Natural killer cell treated with Interleukin-12 subunit alpha and Interleukin-12 subunit beta and Interleukin-15 and Interleukin-18, amount 100 ng/mL, for 72 hours (primary cell): ENCODE results near the gene MFSD2A. TPM values are rescaled to one million over a fixed set of nuclear protein-coding genes. Genes with fewer than 3 reads are reported as not detected.
"Not testable (repeated sequence)": the region's sequence is repeated elsewhere in the genome, so short reads cannot be mapped to it uniquely, and the experiment has no call there.

ENCODE experiments used
- ATAC-seq, 2 donors: fragments of 150-1000 bp; cut with Tn5 transposase in 1 of 2; sonication (Bioruptor Pico), chemical (Tn5 transposase) in 1 of 2; 2 replicates each; pipeline ENCODE4 v1.10.0; 2021
- DNase-seq: peaks from one replicate; pipeline ENCODE4 v3.0.0; 2022; ENCODE audit warnings: low spot score
- H3K27ac Mint-ChIP-seq, 2 donors: 1 replicate in 1 of 2; 2 replicates in 1 of 2; pipeline ENCODE4 v1.8.0; 2022; ENCODE audit warnings: mixed read lengths in 2 of 2, mild to moderate bottlenecking in 1 of 2, moderate library complexity in 1 of 2
- H3K27me3 Mint-ChIP-seq, 2 donors: 1 replicate in 1 of 2; 2 replicates in 1 of 2; pipeline ENCODE4 v1.8.0; 2022; ENCODE audit warnings: mixed read lengths in 2 of 2
- H3K36me3 Mint-ChIP-seq: one replicate; pipeline ENCODE4 v1.8.0; 2022; ENCODE audit warnings: mixed read lengths
- H3K4me1 Mint-ChIP-seq, 2 donors: 1 replicate in 1 of 2; 2 replicates in 1 of 2; pipeline ENCODE4 v1.8.0; 2022; ENCODE audit warnings: low read depth in 2 of 2, mixed read lengths in 2 of 2, mild to moderate bottlenecking in 1 of 2
- H3K4me3 Mint-ChIP-seq: one replicate; pipeline ENCODE4 v1.8.0; 2022; ENCODE audit warnings: mixed read lengths
- H3K9me3 Mint-ChIP-seq: 2 replicates; pipeline ENCODE4 v1.8.0; 2022; ENCODE audit warnings: mixed read lengths
- total RNA-seq, 2 donors: library from RNA; stranded (reverse); gene quantifications; one replicate each; pipeline ENCODE4 v1.2.3, GENCODE V29; 2022

Gene MFSD2A
- total RNA-seq, 2 donors from 2014 or later: 41.4 to 62.7 TPM

DNA sequence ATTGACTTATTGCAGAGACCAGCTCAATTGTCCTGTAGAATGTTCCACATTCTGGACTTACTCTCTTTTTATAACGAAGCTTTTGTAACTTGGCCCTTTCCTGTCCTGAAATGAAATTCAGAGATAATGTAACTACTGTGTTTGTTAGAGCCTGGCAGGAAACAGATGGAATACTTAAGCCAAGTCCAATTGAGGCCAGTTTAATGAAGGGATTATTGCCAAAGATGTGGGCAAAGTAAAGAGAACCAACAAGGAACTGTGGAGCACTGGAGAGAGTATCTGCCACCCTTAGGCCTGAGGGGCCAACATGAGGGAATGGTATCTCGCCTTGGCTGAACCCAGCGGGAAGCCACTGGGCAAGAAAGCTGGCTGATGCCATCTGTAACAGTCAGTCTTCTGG lies 32.9 kb downstream of the MFSD2A start:
- DNase-seq: no peak
- H3K36me3 Mint-ChIP-seq: no peaks in the 10 kb centered on the region
- no peak overlapping the region for H3K27ac Mint-ChIP-seq
- no peaks in the 10 kb centered on the region for H3K9me3 Mint-ChIP-seq
- H3K4me3 Mint-ChIP-seq: no peak overlapping the region
- H3K4me1 Mint-ChIP-seq: no peaks in the 10 kb centered on the region
- H3K27me3 Mint-ChIP-seq: no peaks in the 10 kb centered on the region
- ATAC-seq: no peak

DNA sequence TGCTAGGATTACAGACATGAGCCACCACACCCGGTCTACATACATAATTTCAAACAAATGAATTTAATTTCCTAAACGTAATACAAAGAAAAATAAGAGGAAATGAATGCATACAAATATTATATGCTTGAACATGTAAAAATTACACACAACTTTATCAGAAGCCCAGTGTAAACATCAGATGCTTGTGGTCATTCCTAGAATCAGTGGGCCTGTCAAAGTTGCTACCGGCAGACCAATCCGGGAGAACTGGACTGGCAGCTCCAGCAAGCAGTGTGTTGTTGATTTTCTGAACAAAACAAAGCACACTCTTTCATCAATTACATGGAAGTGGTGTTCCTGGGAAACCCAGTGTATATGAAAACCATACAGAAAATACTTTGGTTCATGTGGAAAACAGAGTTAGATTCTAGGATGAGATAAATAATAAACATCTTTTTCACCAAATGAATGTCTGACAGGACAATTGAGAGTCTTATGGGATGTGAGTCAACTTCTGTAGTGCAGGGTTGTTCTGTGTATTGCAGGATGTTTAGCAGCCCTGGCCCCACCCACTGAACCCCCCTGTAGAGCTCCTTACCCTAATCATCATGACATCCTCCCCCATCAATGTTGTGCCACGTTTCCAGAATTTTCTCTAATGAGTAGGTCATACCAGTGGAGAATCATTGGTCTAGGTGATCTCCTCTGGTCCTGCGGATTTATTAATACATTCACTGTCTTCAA lies 33.8 kb downstream of the MFSD2A start:
- no peaks in the 10 kb centered on the region for H3K9me3 Mint-ChIP-seq
- no peaks in the 10 kb centered on the region for H3K4me1 Mint-ChIP-seq
- H3K4me3 Mint-ChIP-seq: no peak overlapping the region
- H3K36me3 Mint-ChIP-seq: no peaks in the 10 kb centered on the region
- H3K27ac Mint-ChIP-seq: no peak overlapping the region
- no peaks in the 10 kb centered on the region for H3K27me3 Mint-ChIP-seq
- DNase-seq (no peak), ATAC-seq (no peak)

DNA sequence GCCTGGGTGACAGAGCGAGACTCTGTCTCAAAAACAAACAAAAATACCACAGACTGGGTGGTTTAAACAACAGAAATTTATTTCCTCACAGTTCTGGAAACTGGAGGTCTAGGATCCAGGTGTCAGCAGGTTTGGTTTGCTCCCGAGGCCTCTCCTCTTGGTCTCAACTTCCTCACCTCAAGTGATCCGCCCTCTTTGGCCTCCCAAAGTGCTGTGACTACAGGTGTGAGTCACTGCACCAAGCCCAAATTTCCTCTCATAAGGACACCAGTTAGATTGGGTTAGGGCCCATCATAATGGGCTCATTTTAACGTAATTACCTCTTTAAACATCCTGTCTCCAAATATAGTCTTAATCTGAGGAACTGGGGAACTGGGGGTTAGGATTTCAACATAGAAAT lies 35.5 kb downstream of the MFSD2A start:
- no peak for DNase-seq
- H3K36me3 Mint-ChIP-seq: no peaks in the 10 kb centered on the region
- H3K27ac Mint-ChIP-seq: no peak overlapping the region
- no peak for ATAC-seq
- H3K9me3 Mint-ChIP-seq: no peaks in the 10 kb centered on the region
- H3K27me3 Mint-ChIP-seq: no peaks in the 10 kb centered on the region
- no peak overlapping the region for H3K4me3 Mint-ChIP-seq
- H3K4me1 Mint-ChIP-seq: peaks cover 5 to 7% of the 10 kb centered on the region in 2 donors

DNA sequence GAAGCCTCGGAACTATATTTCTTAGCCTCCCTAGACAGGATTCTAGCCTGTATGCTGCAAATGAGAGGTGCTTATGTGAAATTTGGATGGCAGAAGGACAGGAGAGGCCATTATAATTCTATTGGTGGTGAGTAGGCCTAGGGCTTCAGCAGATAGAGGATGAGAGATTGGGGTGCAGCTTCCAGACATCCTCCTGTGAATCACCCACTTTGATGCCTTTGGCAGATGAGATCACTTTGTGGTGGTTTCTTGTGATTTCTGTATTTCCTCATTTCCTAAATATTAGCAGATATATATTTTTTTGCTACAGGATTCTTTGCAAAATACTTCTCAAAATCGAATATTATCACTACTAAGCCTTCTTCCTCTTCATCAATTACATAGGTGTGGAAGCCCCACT lies 37.3 kb downstream of the MFSD2A start:
- Mint-ChIP-seq H3K4me3 (no peak overlapping the region), H3K4me1 (peaks cover 19 to 21% of the 10 kb centered on the region in 2 donors)

DNA sequence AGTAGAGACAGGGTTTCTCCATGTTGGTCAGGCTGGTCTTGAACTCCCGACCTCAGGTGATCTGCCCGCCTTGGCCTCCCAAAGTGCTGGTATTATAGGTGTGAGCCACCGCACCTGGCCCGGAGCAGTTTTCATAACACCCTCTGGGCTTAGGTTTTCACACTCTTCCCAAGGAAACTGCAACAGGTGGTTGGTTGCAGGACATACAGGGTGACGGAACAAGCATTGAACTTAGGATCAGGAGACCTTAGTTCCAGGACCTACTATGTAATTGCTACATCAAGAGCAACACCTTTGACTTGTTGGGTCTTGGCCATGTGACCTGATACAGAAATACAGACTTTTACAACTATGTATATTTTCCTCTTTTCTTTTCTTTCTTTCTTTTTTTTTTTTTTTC lies 37.9 kb downstream of the MFSD2A start:
- H3K9me3 Mint-ChIP-seq: no peaks in the 10 kb centered on the region
- no peak overlapping the region for H3K27ac Mint-ChIP-seq
- H3K4me3 Mint-ChIP-seq: no peak overlapping the region
- peaks cover 19 to 21% of the 10 kb centered on the region in 2 donors for H3K4me1 Mint-ChIP-seq
- DNase-seq (no peak), ATAC-seq (no peak)
- H3K27me3 Mint-ChIP-seq: no peaks in the 10 kb centered on the region
- no peaks in the 10 kb centered on the region for H3K36me3 Mint-ChIP-seq

More for the DNA sequence above, 37.3 kb downstream of the MFSD2A start:
- H3K27me3 Mint-ChIP-seq: no peaks in the 10 kb centered on the region
- DNase-seq (no peak), ATAC-seq (no peak)
- no peaks in the 10 kb centered on the region for H3K9me3 Mint-ChIP-seq
- no peak overlapping the region for H3K27ac Mint-ChIP-seq
- no peaks in the 10 kb centered on the region for H3K36me3 Mint-ChIP-seq

DNA sequence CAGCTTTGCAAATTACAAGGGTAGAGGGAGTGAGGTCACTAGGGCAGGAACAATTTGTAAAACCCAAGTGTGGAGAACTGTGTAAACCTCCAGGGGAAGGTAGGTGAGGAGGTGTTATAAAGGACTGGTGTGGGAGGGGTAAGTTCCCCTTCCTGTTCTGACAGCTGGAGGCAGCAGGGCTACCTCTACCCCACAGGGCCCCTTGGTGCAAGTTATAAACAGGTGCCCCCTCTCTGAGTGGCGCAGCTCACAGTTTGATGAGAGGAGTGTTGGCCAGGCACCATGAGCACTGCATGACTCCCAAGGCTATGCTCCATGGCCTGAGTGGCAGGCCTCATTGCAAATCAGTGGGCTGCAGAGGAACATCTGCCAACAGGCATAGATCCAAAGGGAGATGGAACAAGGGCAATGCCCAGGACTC lies 41.0 kb downstream of the MFSD2A start:
- no peaks in the 10 kb centered on the region for H3K9me3 Mint-ChIP-seq
- H3K27me3 Mint-ChIP-seq: no peaks in the 10 kb centered on the region
- no peaks in the 10 kb centered on the region for H3K36me3 Mint-ChIP-seq
- H3K4me3 Mint-ChIP-seq: peak overlapping the region; percentile 2
- H3K27ac Mint-ChIP-seq: peak overlapping the region in 1 of 2 donors; percentile 37
- peaks cover 19 to 21% of the 10 kb centered on the region in 2 donors for H3K4me1 Mint-ChIP-seq
- DNase-seq (no peak), ATAC-seq (peak; percentile 64 to 76)

DNA sequence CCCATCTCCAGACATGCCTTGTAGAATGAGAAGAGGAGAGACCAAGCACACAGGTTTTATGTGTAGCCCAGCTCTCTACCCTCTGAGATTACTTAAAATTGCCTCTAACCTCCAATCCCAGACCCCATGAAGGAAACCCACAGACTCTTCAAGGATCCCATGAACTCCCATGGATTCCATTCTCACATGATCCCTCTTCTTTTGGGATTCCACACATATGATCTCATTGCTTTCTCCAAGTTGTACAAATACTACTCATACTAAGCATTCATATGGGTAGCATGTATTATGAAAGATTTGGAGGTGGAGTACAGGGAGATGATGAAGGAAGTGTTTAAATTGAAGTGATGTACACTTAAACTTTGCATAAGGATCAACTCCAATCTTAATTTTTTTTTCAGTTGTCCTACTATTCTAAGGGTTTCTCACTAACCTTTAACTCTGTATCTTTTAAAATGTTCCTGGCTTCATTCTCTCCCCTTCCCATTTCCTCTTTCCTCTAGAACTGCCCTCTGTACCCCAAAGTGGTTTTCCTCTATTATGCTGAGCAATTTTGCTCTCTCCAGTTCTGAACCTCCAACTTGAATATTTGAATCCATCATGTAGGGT lies 41.6 kb downstream of the MFSD2A start:
- ATAC-seq: no peak
- H3K4me3 Mint-ChIP-seq: no peak overlapping the region
- no peak for DNase-seq
- H3K36me3 Mint-ChIP-seq: no peaks in the 10 kb centered on the region
- H3K27me3 Mint-ChIP-seq: no peaks in the 10 kb centered on the region
- H3K9me3 Mint-ChIP-seq: no peaks in the 10 kb centered on the region
- peak overlapping the region in 1 of 2 donors; percentile 37 for H3K27ac Mint-ChIP-seq
- peaks cover 19 to 22% of the 10 kb centered on the region in 2 donors for H3K4me1 Mint-ChIP-seq

DNA sequence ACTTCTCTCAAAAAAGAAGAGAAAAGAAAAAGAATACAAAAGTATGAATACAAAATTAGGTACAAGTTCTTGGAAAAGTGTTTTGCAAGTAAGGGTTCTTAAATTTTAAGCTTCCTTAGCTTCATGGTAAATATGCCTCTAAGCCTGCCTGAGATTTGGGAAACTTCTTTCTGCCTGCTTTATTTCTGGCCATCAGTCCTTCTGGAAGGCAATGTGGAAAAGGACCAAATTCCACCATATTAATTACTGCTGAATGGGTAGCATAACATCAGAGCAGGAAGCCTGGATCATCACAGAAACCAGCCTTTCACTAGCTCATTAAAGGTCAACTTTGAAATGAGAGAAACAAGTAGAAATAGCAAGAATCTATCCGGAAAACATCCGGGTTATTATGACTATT lies 46.5 kb downstream of the MFSD2A start:
- ATAC-seq (no peak), DNase-seq (no peak)
- Mint-ChIP-seq H3K4me3 (no peak overlapping the region), H3K27ac (peak overlapping the region in 1 of 2 donors; percentile 50), H3K27me3 (no peaks in the 10 kb centered on the region), H3K36me3 (no peaks in the 10 kb centered on the region), H3K4me1 (peaks cover 17 to 22% of the 10 kb centered on the region in 2 donors), H3K9me3 (peaks cover 3% of the 10 kb centered on the region)

DNA sequence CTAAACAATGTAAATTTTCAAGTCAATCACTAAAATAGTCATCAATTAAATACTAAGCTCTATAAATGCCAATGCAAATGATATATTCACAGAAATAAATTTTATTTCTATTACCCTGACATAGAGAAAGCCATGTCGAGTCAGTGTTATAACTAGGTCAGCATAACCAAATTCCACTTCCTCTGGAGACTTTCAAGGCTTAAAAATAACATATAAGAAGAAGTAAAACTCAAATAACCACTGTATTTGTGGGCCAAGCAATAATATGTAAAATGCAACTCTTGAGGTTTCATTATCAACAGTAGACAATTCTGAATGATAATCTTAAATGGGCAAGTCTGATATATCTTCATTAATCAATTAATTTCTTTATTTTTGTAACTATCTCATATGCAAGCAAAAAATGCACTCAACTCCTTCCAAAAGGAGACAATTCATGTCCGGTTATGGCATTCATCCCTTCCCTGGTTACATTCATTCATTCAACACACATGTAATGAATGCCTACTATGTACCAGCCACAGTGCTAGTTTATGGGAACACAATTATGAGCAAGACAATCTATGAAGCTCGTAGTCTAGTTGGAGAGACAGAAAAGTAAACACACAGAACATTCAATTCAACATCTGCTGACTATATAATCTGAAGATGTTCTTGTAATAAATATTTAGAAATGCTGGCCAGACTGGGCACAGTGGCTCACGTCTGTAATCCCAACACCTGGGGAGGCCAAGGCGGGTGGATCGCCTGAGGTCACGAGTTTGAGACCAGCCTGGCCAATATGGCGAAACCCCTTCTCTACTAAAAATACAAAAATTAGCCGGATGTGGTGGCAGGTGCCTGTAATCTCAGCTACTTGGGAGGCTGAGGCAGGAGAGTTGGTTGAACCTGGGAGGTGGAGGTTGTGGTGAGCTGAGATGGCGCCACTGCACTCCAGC lies 48.5 kb downstream of the MFSD2A start:
- Mint-ChIP-seq H3K4me3 (no peak overlapping the region), H3K36me3 (no peaks in the 10 kb centered on the region), H3K4me1 (peaks cover 11 to 17% of the 10 kb centered on the region in 2 donors), H3K27ac (no peak overlapping the region), H3K27me3 (no peaks in the 10 kb centered on the region), H3K9me3 (peaks cover 3% of the 10 kb centered on the region)
- ATAC-seq (no peak), DNase-seq (no peak)

DNA sequence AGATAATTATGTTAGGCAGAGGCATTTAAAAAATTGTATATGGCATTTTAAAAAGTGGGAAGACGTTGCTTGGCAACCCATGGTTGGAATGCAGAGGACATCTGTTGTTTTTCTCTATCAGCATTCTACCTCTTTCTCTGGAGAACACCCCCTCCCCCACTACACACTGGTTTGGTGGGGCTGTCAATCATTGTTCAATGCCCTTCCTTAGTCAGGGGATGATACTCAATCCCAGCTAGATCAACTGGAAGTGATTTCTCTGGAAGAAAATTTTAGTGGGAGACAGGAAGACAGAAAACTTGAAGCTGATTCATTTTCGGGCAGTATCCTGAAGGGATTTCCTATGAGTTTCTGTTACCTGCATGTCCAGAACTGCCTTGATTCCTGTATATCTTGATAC lies 49.9 kb downstream of the MFSD2A start:
- H3K27me3 Mint-ChIP-seq: no peaks in the 10 kb centered on the region
- H3K4me3 Mint-ChIP-seq: no peak overlapping the region
- H3K36me3 Mint-ChIP-seq: no peaks in the 10 kb centered on the region
- no peak for DNase-seq
- H3K4me1 Mint-ChIP-seq: peaks cover 11 to 17% of the 10 kb centered on the region in 2 donors
- no peak overlapping the region for H3K27ac Mint-ChIP-seq
- no peak for ATAC-seq
- peaks cover 3% of the 10 kb centered on the region for H3K9me3 Mint-ChIP-seq

DNA sequence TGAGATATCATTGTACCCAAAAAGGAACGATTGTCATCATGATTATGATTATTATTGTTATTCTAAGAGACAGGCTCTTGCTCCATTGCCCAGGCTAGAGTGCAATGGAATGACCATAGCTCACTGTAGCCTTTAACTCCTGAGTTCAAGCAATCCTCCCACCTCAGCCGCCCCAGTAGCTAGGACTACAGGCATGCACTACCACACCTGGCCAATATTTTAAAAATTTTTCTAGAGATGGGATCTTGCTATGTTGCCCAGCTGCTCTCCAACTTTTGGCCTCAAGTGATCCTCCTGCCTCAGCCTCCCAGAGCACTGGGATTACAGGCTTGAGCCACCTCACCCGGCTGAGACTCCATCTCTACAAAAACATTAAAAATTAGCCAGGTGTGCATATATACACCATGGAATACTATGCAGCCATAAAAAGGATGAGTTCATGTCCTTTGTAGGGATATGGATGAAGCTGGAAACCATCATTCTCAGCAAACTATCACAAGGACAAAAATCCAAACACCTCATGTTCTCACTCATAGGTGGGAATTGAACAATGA lies 52.6 kb downstream of the MFSD2A start:
- not testable (repeated sequence) for DNase-seq, H3K4me3 Mint-ChIP-seq, H3K36me3 Mint-ChIP-seq, ATAC-seq, H3K4me1 Mint-ChIP-seq, H3K27ac Mint-ChIP-seq, H3K27me3 Mint-ChIP-seq, H3K9me3 Mint-ChIP-seq

DNA sequence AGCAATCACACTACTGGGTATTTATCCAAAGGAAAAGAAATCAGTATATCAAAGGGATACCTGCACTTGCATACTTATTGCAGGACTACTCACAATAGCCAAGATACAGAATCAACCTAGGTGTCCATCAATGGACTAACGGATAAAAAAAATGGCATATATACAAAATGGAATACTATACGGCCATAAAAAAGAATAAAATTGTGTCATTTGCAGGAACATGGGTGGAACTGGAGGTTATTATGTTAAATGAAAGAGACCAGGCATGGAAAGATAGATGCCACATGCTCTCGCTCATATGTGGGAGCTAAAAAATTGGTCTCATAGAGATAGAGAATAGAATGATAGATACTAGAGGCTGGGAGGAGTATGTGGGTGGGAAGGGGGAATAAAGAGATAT lies 56.3 kb downstream of the MFSD2A start:
- ATAC-seq (no peak), DNase-seq (no peak)
- Mint-ChIP-seq H3K4me3 (no peak overlapping the region), H3K27ac (no peak overlapping the region), H3K4me1 (peaks cover 3 to 8% of the 10 kb centered on the region in 2 donors), H3K9me3 (no peaks in the 10 kb centered on the region), H3K36me3 (no peaks in the 10 kb centered on the region), H3K27me3 (no peaks in the 10 kb centered on the region)

DNA sequence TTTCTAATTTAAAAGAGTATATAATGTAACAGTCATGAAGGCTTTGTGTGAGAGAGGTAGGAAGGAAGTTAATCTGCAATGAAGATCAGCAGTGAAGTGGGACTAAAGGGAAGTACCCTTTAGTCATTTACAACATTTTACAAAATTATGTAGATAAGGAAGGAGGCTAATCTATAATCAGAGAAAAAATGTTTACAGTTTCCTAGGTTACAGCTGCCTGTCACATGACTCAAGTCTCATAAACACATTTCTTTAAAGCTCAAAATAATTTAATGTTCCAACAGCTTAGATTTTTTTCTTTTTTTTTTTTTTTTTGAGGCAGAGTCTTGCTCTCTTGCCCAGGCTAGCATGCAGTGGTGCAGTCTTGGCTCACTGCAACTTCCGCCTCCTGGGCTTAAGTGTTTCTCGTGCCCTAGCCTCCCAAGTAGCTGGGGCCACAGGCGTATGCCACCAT lies 59.3 kb downstream of the MFSD2A start:
- Mint-ChIP-seq H3K9me3 (no peaks in the 10 kb centered on the region), H3K27me3 (no peaks in the 10 kb centered on the region), H3K27ac (no peak overlapping the region), H3K4me3 (no peak overlapping the region), H3K4me1 (peaks cover 3 to 8% of the 10 kb centered on the region in 2 donors), H3K36me3 (no peaks in the 10 kb centered on the region)
- ATAC-seq (peak in 1 of 2 donors; percentile 48), DNase-seq (no peak)
